HG03575 (cell line): ENCODE data around the gene MRPS30.
"Not testable (repeated sequence)": the region's sequence is repeated elsewhere in the genome, so short reads cannot be mapped to it uniquely, and the experiment has no call there.

Experiments used
- ATAC-seq: cut with Tn5 transposase; IDR thresholded peaks from one replicate; pipeline ENCODE4 v1.9.1; 2021; ENCODE audit not compliant: unreplicated experiment, insufficient number of reproducible peaks, low FRiP score; ENCODE audit errors: extremely low read depth

Gene MRPS30

GRCh38 chr5:44808435-44809214, at the start of gene MRPS30:
MRPS30 (plus strand) TSS chr5:44808947; CDS start chr5:44808963, 16 bp downstream.
- peak; percentile 94 for ATAC-seq

- ATAC-seq, result no peak
Observed at GRCh38 chr5:44769200-44769876, 39.4 kb upstream of the MRPS30 start.

GRCh38 chr5:44769877-44770209, 38.9 kb upstream of the MRPS30 start:
- no peak for ATAC-seq

GRCh38 chr5:44770780-44771717, 37.7 kb upstream of the MRPS30 start:
- no peak for ATAC-seq

GRCh38 chr5:44772397-44772796, 36.4 kb upstream of the MRPS30 start:
- ATAC-seq, result not testable (repeated sequence)

- ATAC-seq, result peak; percentile 68
Observed at GRCh38 chr5:44774279-44774880, 34.4 kb upstream of the MRPS30 start.

- ATAC-seq, result no peak
Observed at GRCh38 chr5:44779167-44779566, 29.6 kb upstream of the MRPS30 start.

- no peak for ATAC-seq
Observed at GRCh38 chr5:44783634-44784315, 25.0 kb upstream of the MRPS30 start.

GRCh38 chr5:44787731-44788130, 21.0 kb upstream of the MRPS30 start:
- no peak for ATAC-seq

- ATAC-seq, result not testable (repeated sequence)
Observed at GRCh38 chr5:44789372-44789995, 19.3 kb upstream of the MRPS30 start.

GRCh38 chr5:44792031-44792673, 16.6 kb upstream of the MRPS30 start:
- ATAC-seq, result not testable (repeated sequence)

GRCh38 chr5:44794371-44794770, 14.4 kb upstream of the MRPS30 start:
- no peak for ATAC-seq

- no peak for ATAC-seq
Observed at GRCh38 chr5:44795496-44795895, 13.3 kb upstream of the MRPS30 start.

GRCh38 chr5:44797841-44798240, 10.9 kb upstream of the MRPS30 start:
- no peak for ATAC-seq

GRCh38 chr5:44801992-44802391, 6.8 kb upstream of the MRPS30 start:
- no peak for ATAC-seq

GRCh38 chr5:44806608-44807007, 2.1 kb upstream of the MRPS30 start:
- no peak for ATAC-seq

- no peak for ATAC-seq
Observed at GRCh38 chr5:44807269-44807668, 1.5 kb upstream of the MRPS30 start.
